ENCODE results near the gene MAMSTR.

- TF ChIP-seq, protein P1, sequence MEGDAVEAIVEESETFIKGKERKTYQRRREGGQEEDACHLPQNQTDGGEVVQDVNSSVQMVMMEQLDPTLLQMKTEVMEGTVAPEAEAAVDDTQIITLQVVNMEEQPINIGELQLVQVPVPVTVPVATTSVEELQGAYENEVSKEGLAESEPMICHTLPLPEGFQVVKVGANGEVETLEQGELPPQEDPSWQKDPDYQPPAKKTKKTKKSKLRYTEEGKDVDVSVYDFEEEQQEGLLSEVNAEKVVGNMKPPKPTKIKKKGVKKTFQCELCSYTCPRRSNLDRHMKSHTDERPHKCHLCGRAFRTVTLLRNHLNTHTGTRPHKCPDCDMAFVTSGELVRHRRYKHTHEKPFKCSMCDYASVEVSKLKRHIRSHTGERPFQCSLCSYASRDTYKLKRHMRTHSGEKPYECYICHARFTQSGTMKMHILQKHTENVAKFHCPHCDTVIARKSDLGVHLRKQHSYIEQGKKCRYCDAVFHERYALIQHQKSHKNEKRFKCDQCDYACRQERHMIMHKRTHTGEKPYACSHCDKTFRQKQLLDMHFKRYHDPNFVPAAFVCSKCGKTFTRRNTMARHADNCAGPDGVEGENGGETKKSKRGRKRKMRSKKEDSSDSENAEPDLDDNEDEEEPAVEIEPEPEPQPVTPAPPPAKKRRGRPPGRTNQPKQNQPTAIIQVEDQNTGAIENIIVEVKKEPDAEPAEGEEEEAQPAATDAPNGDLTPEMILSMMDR (IDR thresholded peaks at IDR 0.05): no peak
- TF ChIP-seq EZH2 (IDR thresholded peaks at IDR 0.05; ENCODE audit: borderline replicate concordance, insufficient read depth, low read depth, low read length, poor library complexity, severe bottlenecking): no peak
These were observed 38.9 kb downstream of the MAMSTR start for GRCh38 chr19:48680436-48681126.

Measured in B cell (primary cell).